Osteoblast (primary cell): ENCODE measurements around the gene CPN2. TPM values are rescaled to one million over a fixed set of nuclear protein-coding genes. Genes with fewer than 3 reads are reported as not detected.
A peak's percentile ranks its signal among the peaks of the same experiment; 100 is the strongest.

Experiments used
- DNase-seq: peaks from one replicate; pipeline ENCODE4 v3.0.0; 2011; ENCODE audit warnings: low spot score, mixed read lengths; ENCODE audit not compliant: insufficient read length; ENCODE audit errors: missing footprints
- H2AFZ ChIP-seq: 2 replicates; pipeline ENCODE4 v1.6.0; 2011; ENCODE audit warnings: mild to moderate bottlenecking, low read length
- H3K27ac ChIP-seq: 2 replicates; pipeline ENCODE4 v1.5.1; 2011; ENCODE audit warnings: mild to moderate bottlenecking, low read depth, low read length, moderate library complexity
- H3K27me3 ChIP-seq: 2 replicates; pipeline ENCODE4 v1.6.0; 2012; ENCODE audit warnings: mild to moderate bottlenecking, control low read depth, inconsistent platforms, low read length, moderate library complexity; ENCODE audit not compliant: insufficient read depth
- H3K36me3 ChIP-seq: 2 replicates; pipeline ENCODE4 v1.5.1; 2011; ENCODE audit warnings: mild to moderate bottlenecking, low read length, control low read depth, moderate library complexity; ENCODE audit not compliant: insufficient read depth
- H3K4me1 ChIP-seq: 2 replicates; pipeline ENCODE4 v1.5.1; 2011; ENCODE audit warnings: mild to moderate bottlenecking, low read length, control low read depth, moderate library complexity; ENCODE audit not compliant: insufficient read depth
- H3K4me2 ChIP-seq: 2 replicates; pipeline ENCODE4 v1.6.0; 2011; ENCODE audit warnings: mild to moderate bottlenecking, low read length; ENCODE audit not compliant: insufficient read depth
- H3K4me3 ChIP-seq: fragments of 200-600 bp; sonication (generic); 3 replicates; pipeline ENCODE4 v1.5.1; 2012; ENCODE audit warnings: mild to moderate bottlenecking, low read length, inconsistent platforms; ENCODE audit not compliant: insufficient read depth
- H3K79me2 ChIP-seq: 2 replicates; pipeline ENCODE4 v1.6.0; 2012; ENCODE audit warnings: mild to moderate bottlenecking, low read length, control low read depth, inconsistent platforms; ENCODE audit not compliant: insufficient read depth
- H3K9me3 ChIP-seq: 2 replicates; pipeline ENCODE4 v1.5.1; 2011; ENCODE audit warnings: low read depth, low read length, control low read depth
- H4K20me1 ChIP-seq: 2 replicates; pipeline ENCODE4 v1.6.0; 2012; ENCODE audit warnings: mild to moderate bottlenecking, low read length, control low read depth; ENCODE audit not compliant: insufficient read depth
- CTCF ChIP-seq: IDR thresholded peaks from 2 replicates; pipeline ENCODE4 v1.5.1; 2011; ENCODE audit warnings: mild to moderate bottlenecking, low read depth, low read length, moderate library complexity; ENCODE audit errors: extremely low read depth
- total RNA-seq: library from RNA; depleted of rRNA; stranded (reverse); fragments of >200 nt; gene quantifications from 2 replicates; pipeline ENCODE4 v1.2.3, GENCODE V29; 2012

CPN2 gene
- total RNA-seq, 1 donor, result under 0.01 TPM

- no peak overlapping the region for H3K4me2 ChIP-seq
- no peak overlapping the region for H3K4me3 ChIP-seq
- no peak for TF ChIP-seq CTCF
- DNase-seq, result no peak
- no peak overlapping the region for H2AFZ ChIP-seq
- H3K4me1 ChIP-seq, result no peaks in the 10 kb centered on the region
- no peaks in the 10 kb centered on the region for H3K9me3 ChIP-seq
- no peaks in the 10 kb centered on the region for H3K36me3 ChIP-seq
- peaks cover 13% of the 10 kb centered on the region for H3K27me3 ChIP-seq
- no peaks in the 10 kb centered on the region for H4K20me1 ChIP-seq
- H3K79me2 ChIP-seq, result no peaks in the 10 kb centered on the region
- H3K27ac ChIP-seq, result no peak overlapping the region
Observed at GRCh38 chr3:194382196-194382891, 31.2 kb upstream of the CPN2 start.

GRCh38 chr3:194381460-194381875 lies 30.3 kb upstream of the CPN2 start:
- TF ChIP-seq CTCF, result no peak
- no peak for DNase-seq
- H4K20me1 ChIP-seq, result no peaks in the 10 kb centered on the region

GRCh38 chr3:194380326-194380725 lies 29.2 kb upstream of the CPN2 start:
- Histone ChIP-seq H3K9me3 (no peaks in the 10 kb centered on the region), H3K27ac (no peak overlapping the region), H2AFZ (no peak overlapping the region), H3K4me3 (no peak overlapping the region), H3K79me2 (no peaks in the 10 kb centered on the region), H3K4me2 (no peak overlapping the region), H3K4me1 (no peaks in the 10 kb centered on the region), H3K36me3 (no peaks in the 10 kb centered on the region), H3K27me3 (peaks cover 9% of the 10 kb centered on the region), H4K20me1 (no peaks in the 10 kb centered on the region)
- no peak for DNase-seq
- TF ChIP-seq CTCF, result no peak

More at GRCh38 chr3:194381460-194381875, 30.3 kb upstream of the CPN2 start:
- Histone ChIP-seq H3K36me3 (no peaks in the 10 kb centered on the region), H3K4me2 (peak overlapping the region; percentile 36), H3K79me2 (no peaks in the 10 kb centered on the region), H3K4me3 (no peak overlapping the region), H3K27me3 (peaks cover 11% of the 10 kb centered on the region), H3K27ac (no peak overlapping the region), H2AFZ (peak overlapping the region; percentile 31), H3K4me1 (no peaks in the 10 kb centered on the region), H3K9me3 (no peaks in the 10 kb centered on the region)

GRCh38 chr3:194379651-194380050 lies 28.5 kb upstream of the CPN2 start:
- Histone ChIP-seq H3K36me3 (no peaks in the 10 kb centered on the region), H3K79me2 (no peaks in the 10 kb centered on the region), H3K27me3 (peaks cover 9% of the 10 kb centered on the region), H3K27ac (no peak overlapping the region), H3K9me3 (no peaks in the 10 kb centered on the region), H4K20me1 (no peaks in the 10 kb centered on the region), H3K4me3 (no peak overlapping the region), H3K4me1 (no peaks in the 10 kb centered on the region), H2AFZ (no peak overlapping the region), H3K4me2 (no peak overlapping the region)
- DNase-seq, result no peak
- no peak for TF ChIP-seq CTCF
